Stimulated activated naive CD8-positive, alpha-beta T cell treated with anti-CD3 and anti-CD28 coated beads, Interleukin-15, Interleukin-2, amounts not matched to agents 100 ng/mL and 50 ng/mL, for 24 hours (primary cell): ENCODE measurements around the gene KMT2E.
A peak's percentile ranks its signal among the peaks of the same experiment; 100 is the strongest.

Source experiments
- H3K27ac Mint-ChIP-seq: one replicate; pipeline ENCODE4 v1.8.0; 2021; ENCODE audit warnings: mild to moderate bottlenecking, mixed read lengths
- H3K27me3 Mint-ChIP-seq: one replicate; pipeline ENCODE4 v1.8.0; 2021; ENCODE audit warnings: mixed read lengths
- H3K36me3 Mint-ChIP-seq: one replicate; pipeline ENCODE4 v1.8.0; 2021; ENCODE audit warnings: low read depth, mixed read lengths
- H3K4me1 Mint-ChIP-seq: one replicate; pipeline ENCODE4 v1.8.0; 2021; ENCODE audit warnings: low read depth, mixed read lengths
- H3K4me3 Mint-ChIP-seq: one replicate; pipeline ENCODE4 v1.8.0; 2021; ENCODE audit warnings: mild to moderate bottlenecking, mixed read lengths
- H3K9me3 Mint-ChIP-seq: one replicate; pipeline ENCODE4 v1.8.0; 2021; ENCODE audit warnings: mixed read lengths

Gene KMT2E

GRCh38 chr7:105151152-105151551 is 137.1 kb downstream of the KMT2E start:
- H3K4me1 Mint-ChIP-seq, result peaks cover 30% of the 10 kb centered on the region
- no peaks in the 10 kb centered on the region for H3K9me3 Mint-ChIP-seq
- no peak overlapping the region for H3K27ac Mint-ChIP-seq
- H3K4me3 Mint-ChIP-seq, result no peak overlapping the region
- H3K27me3 Mint-ChIP-seq, result no peaks in the 10 kb centered on the region
- H3K36me3 Mint-ChIP-seq, result peaks cover 24% of the 10 kb centered on the region

GRCh38 chr7:105153531-105153930 is 139.5 kb downstream of the KMT2E start:
- Mint-ChIP-seq H3K27me3 (no peaks in the 10 kb centered on the region), H3K4me1 (peaks cover 44% of the 10 kb centered on the region), H3K9me3 (no peaks in the 10 kb centered on the region), H3K4me3 (no peak overlapping the region), H3K27ac (peak overlapping the region; percentile 24), H3K36me3 (peaks cover 28% of the 10 kb centered on the region)

DNA sequence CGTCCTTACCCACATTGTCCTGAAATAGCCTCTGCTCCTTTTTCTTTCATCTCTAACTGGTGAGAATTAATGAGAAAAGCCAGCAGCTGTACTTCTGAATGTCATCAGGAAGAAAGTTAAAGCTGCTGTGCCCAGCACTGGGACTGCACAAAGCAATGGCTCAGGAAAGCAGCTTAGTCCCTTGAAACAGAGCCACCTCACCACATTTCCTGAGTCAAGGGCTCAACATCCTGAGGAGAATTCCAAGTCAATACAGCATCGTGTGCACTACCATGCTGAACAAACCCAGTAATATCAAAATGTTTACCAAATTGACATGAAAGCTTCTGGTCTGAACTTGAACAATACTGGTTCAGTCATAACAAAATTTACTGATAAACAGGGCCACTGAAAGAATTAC is 140.1 kb downstream of the KMT2E start:
- no peaks in the 10 kb centered on the region for H3K27me3 Mint-ChIP-seq
- H3K4me1 Mint-ChIP-seq, result peaks cover 44% of the 10 kb centered on the region
- H3K27ac Mint-ChIP-seq, result no peak overlapping the region
- peaks cover 28% of the 10 kb centered on the region for H3K36me3 Mint-ChIP-seq
- no peak overlapping the region for H3K4me3 Mint-ChIP-seq
- H3K9me3 Mint-ChIP-seq, result no peaks in the 10 kb centered on the region

- peaks cover 28% of the 10 kb centered on the region for H3K36me3 Mint-ChIP-seq
- no peaks in the 10 kb centered on the region for H3K27me3 Mint-ChIP-seq
- no peak overlapping the region for H3K4me3 Mint-ChIP-seq
- H3K4me1 Mint-ChIP-seq, result peaks cover 26% of the 10 kb centered on the region
- peak overlapping the region; percentile 34 for H3K27ac Mint-ChIP-seq
- H3K9me3 Mint-ChIP-seq, result no peaks in the 10 kb centered on the region
Observed at GRCh38 chr7:105156731-105157130, 142.7 kb downstream of the KMT2E start.

DNA sequence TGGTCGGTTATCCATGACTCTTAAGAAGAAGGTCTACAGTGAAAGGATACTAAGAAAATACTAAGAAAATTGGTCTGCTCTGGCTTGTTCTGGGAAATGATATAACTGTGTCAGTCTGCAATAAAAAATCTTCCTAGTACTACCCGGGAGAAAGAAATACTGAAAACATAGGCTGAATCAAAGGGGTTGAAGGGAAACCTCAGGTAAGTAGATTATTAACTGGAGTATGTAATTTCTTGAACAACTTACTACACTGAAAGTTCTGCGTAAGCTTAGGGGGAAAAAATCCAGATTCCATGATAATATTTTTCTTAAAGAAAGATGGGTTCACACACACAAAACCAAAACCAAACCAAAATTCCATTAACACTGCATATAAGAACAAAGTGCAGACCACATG is 143.3 kb downstream of the KMT2E start:
- peak overlapping the region; percentile 34 for H3K27ac Mint-ChIP-seq
- no peaks in the 10 kb centered on the region for H3K9me3 Mint-ChIP-seq
- peaks cover 28% of the 10 kb centered on the region for H3K36me3 Mint-ChIP-seq
- no peaks in the 10 kb centered on the region for H3K27me3 Mint-ChIP-seq
- H3K4me3 Mint-ChIP-seq, result no peak overlapping the region
- peaks cover 26% of the 10 kb centered on the region for H3K4me1 Mint-ChIP-seq

GRCh38 chr7:105161366-105161765 is 147.4 kb downstream of the KMT2E start:
- no peak overlapping the region for H3K4me3 Mint-ChIP-seq
- H3K4me1 Mint-ChIP-seq, result peaks cover 14% of the 10 kb centered on the region
- H3K27me3 Mint-ChIP-seq, result no peaks in the 10 kb centered on the region
- H3K9me3 Mint-ChIP-seq, result no peaks in the 10 kb centered on the region
- no peak overlapping the region for H3K27ac Mint-ChIP-seq
- peaks cover 49% of the 10 kb centered on the region for H3K36me3 Mint-ChIP-seq
